Right ventricle myocardium superior (tissue), 1 donor: ENCODE results near the gene NPFFR1. TPM values are rescaled to one million over a fixed set of nuclear protein-coding genes. Genes with fewer than 3 reads are reported as not detected.

Source experiments
- ATAC-seq: fragments of 200-7000 bp; cut with Tn5 transposase; one replicate; pipeline ENCODE4 v1.9.1; 2020; ENCODE audit warnings: mild to moderate bottlenecking; ENCODE audit not compliant: poor library complexity
- DNase-seq: peaks from one replicate; pipeline ENCODE4 v3.0.0-alpha.2; 2020
- intact Hi-C: fragments of 100-400 bp; cut with DNase I; formaldehyde crosslinking; loops from one replicate; pipeline ENCODE4 v1.11.2; 2022
- total RNA-seq: library from RNA; stranded (reverse); fragmentation: NEBNext Ultra II Directional; extraction: Animal tissue kit (Norgen Biotek cat#: 25700); gene quantifications from one replicate; pipeline ENCODE4 v1.2.1, GENCODE V29; 2021
- donor health status: DM: no; HTN: yes; CAD: no; lungs with severe emphysema.

NPFFR1 gene
- total RNA-seq, 1 donor from 2014 or later: 0.03 TPM

- intact Hi-C loops: no loop called here
These were observed 33.6 kb upstream of the NPFFR1 start for GRCh38 chr10:70317272-70317942.

DNA sequence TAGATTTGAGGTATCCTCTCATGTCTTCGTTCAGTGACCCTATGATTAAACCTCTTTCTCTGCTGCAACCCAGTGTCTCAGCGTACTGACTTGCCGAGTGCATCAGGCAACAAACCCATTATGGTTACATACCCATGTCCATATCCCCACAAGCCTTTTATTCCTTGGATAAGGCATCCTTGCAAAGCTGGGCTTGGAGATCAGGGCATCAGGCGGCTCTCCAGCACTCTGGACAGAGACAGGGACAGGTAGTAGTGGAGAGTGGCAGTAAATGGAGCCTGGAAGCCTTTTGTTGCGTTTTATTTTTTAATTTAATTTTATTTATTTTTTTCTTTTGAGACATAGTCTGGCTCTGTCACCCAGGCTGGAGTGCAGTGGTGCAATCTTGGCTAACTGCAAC is 32.0 kb upstream of the NPFFR1 start:
- intact Hi-C loops: no loop called here
- DNase-seq: no peak
- no peak for ATAC-seq

More at GRCh38 chr10:70317272-70317942, 33.6 kb upstream of the NPFFR1 start:
- ATAC-seq: no peak
- DNase-seq: no peak

DNA sequence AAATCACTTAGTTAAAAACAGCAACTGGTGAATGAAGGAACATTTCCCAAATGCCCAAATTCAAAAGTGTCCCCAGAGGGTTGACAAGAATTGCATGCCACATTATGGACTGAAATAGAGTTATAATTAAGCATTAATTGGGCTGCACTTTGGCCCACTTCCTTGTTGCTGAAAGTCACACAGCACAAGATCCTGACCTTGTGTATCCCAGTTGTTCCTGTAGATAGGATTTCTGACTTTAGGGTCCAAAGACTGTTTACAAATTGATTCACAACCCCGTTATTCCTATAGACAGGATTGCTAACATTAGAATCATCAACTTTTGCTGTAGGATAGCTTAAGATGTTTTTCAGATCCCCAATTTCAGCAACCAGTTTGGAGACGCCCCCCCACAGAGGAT is 31.5 kb upstream of the NPFFR1 start:
- DNase-seq (no peak), ATAC-seq (no peak)
- intact Hi-C loops: no loop called here

- ATAC-seq (peak; percentile 53), DNase-seq (no peak)
- intact Hi-C loops: no loop called here
These were observed 29.2 kb upstream of the NPFFR1 start for GRCh38 chr10:70312972-70313371.

GRCh38 chr10:70312249-70312648 is 28.4 kb upstream of the NPFFR1 start:
- no peak for ATAC-seq
- no peak for DNase-seq
- intact Hi-C loops: no loop called here

- intact Hi-C loops: no loop called here
- DNase-seq (no peak), ATAC-seq (no peak)
These were observed 27.9 kb upstream of the NPFFR1 start for GRCh38 chr10:70311698-70312097.

GRCh38 chr10:70309661-70310060 is 25.9 kb upstream of the NPFFR1 start:
- DNase-seq: no peak
- intact Hi-C loops: no loop called here

GRCh38 chr10:70308121-70309060 is 24.6 kb upstream of the NPFFR1 start:
- no peak for DNase-seq
- intact Hi-C loops: no loop called here
- ATAC-seq: no peak

More at GRCh38 chr10:70309661-70310060, 25.9 kb upstream of the NPFFR1 start:
- ATAC-seq: no peak

- intact Hi-C loops: no loop called here
- no peak for DNase-seq
- ATAC-seq: peak; percentile 48
These were observed 23.2 kb upstream of the NPFFR1 start for GRCh38 chr10:70306886-70307520.

DNA sequence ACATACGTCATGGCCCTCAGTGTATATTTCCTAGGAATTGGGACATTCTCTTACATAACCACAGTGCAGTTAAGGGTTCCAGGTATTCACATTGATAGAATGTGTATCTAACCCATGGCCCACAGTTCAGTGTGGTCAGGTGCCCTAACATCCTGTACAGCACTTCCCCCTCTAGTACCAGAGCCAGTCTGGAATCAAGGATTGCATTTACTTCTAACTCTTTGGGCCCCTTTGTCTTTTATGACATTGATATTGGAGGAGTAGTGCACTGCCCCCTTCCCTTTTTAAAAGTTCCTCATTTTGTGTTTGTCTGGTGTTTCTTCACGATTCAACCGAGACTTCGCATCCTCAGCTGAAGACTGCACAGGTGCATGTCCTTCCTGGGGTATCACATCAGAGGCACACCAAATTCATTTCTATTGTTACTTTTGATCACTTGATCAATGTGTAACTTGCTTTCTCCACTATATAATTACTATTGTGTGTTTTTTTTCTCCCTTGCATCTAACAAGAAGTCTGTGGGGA is 22.4 kb upstream of the NPFFR1 start:
- DNase-seq (no peak), ATAC-seq (no peak)
- intact Hi-C loops: no loop called here

- DNase-seq (no peak), ATAC-seq (no peak)
- intact Hi-C loops: no loop called here
These were observed 19.9 kb upstream of the NPFFR1 start for GRCh38 chr10:70303730-70304129.

DNA sequence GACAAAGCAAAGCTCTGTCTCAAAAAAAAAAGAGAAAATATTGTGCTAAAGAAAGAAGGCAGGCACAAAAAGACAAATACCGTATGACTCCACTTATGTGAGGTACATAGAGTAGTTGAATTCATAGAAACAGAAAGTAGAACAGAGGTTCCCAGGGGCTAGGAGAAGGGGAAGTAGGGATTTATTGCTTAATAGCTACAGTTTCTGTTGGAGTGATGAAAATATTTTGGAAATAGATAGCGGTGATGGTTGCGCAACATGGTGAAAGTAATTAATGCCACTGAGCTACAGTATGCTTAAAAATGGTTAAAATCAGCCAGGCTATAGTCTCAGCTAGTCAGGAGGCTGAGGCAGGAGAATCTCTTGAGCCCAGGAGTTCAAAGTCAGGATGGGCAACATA is 18.5 kb upstream of the NPFFR1 start:
- DNase-seq (no peak), ATAC-seq (peak; percentile 85)
- intact Hi-C loops: no loop called here

DNA sequence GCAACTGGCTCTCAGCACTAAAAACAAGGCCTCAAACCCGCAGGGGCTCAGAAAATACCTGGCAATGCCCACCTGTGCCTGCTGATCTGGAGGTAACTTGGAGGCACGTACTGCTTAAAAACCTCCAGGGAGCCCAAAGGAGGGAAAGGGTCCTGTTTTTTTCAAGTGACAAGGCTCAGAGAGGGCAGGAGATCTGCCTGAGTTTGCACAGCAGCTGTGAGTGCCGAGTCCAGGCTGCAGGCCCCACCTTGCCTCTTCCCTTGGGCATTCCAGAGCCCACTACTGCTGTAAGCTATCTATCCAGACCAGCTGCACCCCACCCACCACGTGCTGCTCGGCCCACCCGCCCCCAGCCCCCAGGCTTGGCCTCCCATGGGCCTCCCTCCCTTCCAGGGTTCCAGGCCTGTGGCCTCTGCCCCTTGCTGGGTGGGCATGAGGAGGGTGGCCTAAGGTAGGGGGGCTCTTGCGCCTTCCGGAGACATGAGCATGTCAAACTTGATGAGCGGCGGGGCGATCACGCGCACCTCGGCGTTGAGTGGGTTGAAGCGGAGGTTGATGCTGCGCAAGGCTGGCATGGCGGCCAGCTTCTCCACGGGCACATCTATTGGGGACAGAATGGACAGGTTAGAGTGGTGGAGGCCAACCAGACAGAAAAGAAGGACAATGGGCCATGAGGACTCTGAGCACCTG is 17.2 kb upstream of the NPFFR1 start:
- no peak for ATAC-seq
- no peak for DNase-seq
- intact Hi-C loops: no loop called here

DNA sequence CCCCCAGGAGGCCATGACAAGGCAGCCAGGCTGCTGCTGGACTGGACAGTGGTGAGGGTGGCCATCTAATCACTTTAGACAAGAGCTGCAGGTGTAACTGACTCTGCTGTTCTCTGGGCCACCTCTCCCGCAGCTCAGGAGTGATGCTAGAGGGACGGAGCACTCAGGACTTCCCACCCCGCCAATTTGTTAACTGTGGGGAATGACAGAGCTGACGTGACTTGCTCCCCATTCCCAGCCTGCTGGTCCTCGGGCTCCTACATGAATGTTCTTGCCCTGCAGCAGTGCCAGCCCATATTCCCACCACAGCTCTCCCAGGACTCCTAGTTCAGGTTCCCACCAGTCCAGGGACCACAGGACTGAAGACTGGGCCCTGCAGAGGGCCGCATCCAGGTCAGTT is 16.7 kb upstream of the NPFFR1 start:
- intact Hi-C loops: no loop called here
- DNase-seq (no peak), ATAC-seq (no peak)

DNA sequence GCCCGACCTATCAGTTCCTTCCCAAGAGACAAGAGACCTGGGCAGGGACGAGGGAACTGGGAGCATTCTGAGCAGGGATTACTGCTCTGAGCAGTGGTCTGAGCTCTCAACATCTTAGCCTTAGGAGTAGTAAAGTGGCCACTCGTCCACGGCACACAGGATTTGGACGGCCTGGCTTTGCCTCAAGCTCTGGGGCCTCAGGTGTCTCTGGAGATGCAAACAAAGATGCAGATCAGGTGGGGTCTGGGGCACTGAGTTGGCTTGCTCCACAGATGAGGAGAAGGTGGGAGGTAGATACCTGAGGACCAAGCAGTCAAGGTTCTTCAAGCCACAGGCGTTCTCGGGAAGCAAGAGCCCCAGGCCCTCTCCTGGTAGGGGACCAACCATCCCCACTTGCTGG is 16.1 kb upstream of the NPFFR1 start:
- no peak for DNase-seq
- ATAC-seq: no peak
- intact Hi-C loops: no loop called here

GRCh38 chr10:70298393-70298792 is 14.6 kb upstream of the NPFFR1 start:
- ATAC-seq (no peak), DNase-seq (no peak)
- intact Hi-C loops: no loop called here

DNA sequence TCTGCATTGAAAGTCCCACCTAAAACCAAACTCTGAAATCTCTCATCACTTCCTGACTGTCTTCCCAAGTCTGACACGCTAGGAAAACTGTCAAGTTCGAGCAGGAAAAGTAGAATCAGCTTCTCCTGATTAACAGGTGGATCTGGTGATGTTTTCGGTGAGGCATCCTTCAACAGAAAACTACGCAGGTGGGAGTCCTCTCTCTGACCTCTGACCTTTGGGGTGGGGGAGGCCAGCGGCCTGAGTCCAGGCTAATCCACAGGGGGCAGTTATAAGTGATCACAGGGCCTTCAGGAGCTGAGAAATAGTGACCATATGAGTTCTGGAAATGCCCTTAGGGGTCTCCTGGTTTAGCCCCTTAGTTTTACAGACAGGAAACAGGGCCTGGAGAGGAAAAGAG is 13.4 kb upstream of the NPFFR1 start:
- ATAC-seq: no peak
- intact Hi-C loops: no loop called here
- no peak for DNase-seq

- DNase-seq (peak; percentile 92), ATAC-seq (peak; percentile 98)
- intact Hi-C loops: no loop called here
These were observed 12.6 kb upstream of the NPFFR1 start for GRCh38 chr10:70296406-70296899.

DNA sequence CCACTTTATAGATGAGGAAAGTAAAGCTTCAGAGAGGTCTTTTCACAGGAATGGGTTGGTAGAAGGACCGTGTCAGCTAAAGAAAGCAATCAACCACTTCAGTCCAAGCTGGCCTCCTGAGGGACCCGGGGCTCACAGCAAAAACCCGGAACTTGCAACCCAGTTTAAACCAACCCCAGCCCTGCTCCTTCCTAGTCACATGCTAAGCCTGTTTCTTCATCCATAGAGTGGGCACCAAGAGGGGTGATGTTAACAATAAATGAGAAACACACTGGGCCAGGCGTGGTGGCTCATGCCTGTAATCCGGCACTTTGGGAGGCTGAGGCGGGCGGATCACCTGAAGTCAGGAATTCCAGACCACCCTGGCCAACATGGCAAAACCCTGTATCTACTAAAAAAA is 12.1 kb upstream of the NPFFR1 start:
- no peak for DNase-seq
- no peak for ATAC-seq
- intact Hi-C loops: no loop called here
